GM18498 (cell line): Measurements from ENCODE around the gene MICALL2.

Source experiments
- ATAC-seq: cut with Tn5 transposase; IDR thresholded peaks from one replicate; pipeline ENCODE4 v1.9.1; 2021; ENCODE audit warnings: mild to moderate bottlenecking, moderate library complexity; ENCODE audit not compliant: unreplicated experiment

Gene MICALL2

GRCh38 chr7:1434891-1435670 is 24.2 kb downstream of the MICALL2 start:
- ATAC-seq = no peak

DNA sequence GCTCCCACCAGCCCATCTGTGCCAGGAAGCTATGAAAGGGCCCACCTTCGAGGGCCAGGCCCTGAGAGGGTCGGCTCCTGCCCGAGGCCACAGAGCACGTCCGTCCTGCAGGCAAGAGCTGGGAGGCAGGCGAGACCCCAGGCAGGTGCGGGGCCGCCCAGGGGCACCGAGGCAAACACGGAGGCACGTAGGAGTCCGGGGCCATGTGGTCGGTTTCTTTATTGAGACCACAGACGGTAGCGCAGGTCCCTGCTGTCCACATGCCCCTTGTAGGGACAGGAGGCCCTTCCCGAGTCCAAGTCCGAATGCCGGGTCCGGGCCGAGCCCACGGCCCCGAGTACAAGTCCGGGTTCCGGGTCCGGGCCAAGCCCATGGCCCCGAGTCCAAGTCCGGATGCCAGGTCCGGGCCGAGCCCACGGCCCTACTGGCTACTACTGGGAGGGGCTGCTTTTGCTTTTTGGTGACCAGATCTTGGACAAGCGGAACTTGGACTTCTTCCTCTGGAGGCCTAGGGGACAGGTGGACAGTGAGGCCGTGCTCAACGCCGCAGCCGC is 25.0 kb downstream of the MICALL2 start:
- ATAC-seq = no peak

- ATAC-seq = no peak
Measured at GRCh38 chr7:1433128-1433920, 25.9 kb downstream of the MICALL2 start.

GRCh38 chr7:1432411-1433082 is 26.7 kb downstream of the MICALL2 start:
- no peak for ATAC-seq

- ATAC-seq = no peak
Measured at GRCh38 chr7:1431634-1432380, 27.5 kb downstream of the MICALL2 start.

GRCh38 chr7:1431226-1431625 is 28.0 kb downstream of the MICALL2 start:
- ATAC-seq = no peak

GRCh38 chr7:1430056-1430845 is 29.0 kb downstream of the MICALL2 start:
- ATAC-seq = no peak

GRCh38 chr7:1428941-1429501 is 30.2 kb downstream of the MICALL2 start:
- ATAC-seq = no peak

DNA sequence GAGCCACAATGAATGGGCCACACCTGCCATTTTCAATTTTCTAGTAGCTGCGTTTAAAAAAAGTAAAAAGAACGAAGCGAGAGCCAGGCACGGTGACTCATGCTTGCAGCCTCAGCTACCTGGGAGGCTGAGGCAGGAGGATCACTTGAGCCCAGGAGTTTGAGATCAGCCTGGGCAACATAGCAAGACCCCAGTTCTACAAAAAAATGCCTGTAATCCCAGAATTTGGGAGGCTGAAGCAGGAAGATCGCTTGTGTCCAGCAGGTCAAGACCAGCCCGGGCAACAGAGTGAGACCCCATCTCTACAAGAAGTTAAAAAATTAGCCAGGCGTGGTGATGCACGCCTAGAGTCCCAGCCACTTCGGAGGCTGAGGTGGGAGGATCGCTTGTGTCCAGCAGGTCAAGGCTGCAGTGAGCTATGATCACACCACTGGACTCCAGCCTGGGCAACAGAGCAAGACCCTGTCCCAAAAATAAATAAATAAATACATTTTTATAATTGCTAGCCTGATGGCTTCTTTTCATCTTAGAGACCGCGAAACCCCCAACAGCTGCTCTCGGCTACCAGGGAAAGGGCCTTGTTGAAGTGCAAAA is 32.1 kb downstream of the MICALL2 start:
- no peak for ATAC-seq

GRCh38 chr7:1426474-1426873 is 32.8 kb downstream of the MICALL2 start:
- ATAC-seq = no peak

GRCh38 chr7:1425292-1426136 is 33.8 kb downstream of the MICALL2 start:
- no peak for ATAC-seq

DNA sequence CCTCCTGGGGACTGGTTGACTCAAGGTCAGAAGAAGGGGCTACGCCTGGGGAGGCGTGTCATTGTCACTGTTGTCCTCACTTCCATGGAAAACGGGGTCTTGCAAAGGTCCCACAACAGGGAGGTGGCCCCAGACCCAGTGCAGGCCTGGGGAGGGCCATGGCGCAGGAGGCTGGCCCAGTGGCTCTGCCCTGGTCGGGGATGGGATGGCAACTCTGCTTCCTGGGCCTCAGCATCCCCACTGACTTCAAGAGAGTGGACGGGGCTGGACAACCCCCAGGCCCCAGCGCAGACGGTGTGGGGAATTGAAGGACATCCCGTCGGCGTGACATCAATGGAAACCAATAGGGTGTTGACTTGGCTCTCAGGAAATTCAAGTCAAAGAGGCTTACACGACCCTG is 35.2 kb downstream of the MICALL2 start:
- ATAC-seq = no peak

DNA sequence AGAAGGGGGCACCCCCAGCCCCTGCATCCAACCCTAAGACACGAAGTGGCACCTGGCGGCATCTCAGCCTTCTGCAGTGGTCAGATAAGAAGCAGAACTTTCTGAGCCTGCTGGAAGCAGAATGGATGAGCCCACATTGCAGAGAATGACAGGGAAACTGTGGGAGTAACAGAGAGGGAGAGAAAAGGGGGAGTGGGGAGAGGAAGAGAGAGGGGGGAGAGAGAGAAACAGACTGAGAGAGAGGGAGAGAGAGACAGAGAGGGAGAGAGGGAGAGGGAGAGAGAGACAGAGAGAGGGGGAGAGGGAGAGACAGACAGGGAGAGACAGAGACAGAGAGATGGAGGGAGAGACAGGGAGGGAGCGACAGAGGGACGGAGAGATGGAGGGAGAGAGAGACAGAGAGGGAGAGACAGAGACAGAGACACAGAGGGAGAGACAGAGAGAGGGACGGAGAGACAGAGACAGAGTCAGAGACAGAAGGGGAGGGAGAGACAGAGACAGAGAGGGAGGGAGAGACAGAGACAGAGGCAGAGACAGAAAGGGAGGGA is 35.9 kb downstream of the MICALL2 start:
- ATAC-seq = no peak

- ATAC-seq = no peak
Measured at GRCh38 chr7:1422512-1423263, 36.6 kb downstream of the MICALL2 start.

DNA sequence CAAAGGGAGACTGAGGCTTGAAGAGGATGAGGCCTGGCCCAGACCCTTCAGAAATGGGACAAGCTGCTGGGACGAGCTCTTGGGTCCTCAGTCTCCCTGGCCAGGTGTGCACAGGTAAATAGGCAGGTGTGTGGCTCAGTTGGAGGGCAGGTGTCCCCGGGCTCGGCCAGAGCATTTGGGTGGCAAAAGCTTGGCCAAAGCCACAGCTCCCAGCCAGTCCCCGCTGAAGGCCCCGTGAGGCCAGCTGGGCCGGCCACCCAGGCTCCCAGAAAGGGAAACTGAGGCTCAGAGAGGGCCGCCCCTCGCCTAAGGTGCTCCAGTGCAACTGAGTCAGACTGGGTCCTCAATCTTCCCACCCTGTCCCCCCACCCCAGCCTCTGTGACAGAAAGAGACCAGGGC is 37.3 kb downstream of the MICALL2 start:
- no peak for ATAC-seq

DNA sequence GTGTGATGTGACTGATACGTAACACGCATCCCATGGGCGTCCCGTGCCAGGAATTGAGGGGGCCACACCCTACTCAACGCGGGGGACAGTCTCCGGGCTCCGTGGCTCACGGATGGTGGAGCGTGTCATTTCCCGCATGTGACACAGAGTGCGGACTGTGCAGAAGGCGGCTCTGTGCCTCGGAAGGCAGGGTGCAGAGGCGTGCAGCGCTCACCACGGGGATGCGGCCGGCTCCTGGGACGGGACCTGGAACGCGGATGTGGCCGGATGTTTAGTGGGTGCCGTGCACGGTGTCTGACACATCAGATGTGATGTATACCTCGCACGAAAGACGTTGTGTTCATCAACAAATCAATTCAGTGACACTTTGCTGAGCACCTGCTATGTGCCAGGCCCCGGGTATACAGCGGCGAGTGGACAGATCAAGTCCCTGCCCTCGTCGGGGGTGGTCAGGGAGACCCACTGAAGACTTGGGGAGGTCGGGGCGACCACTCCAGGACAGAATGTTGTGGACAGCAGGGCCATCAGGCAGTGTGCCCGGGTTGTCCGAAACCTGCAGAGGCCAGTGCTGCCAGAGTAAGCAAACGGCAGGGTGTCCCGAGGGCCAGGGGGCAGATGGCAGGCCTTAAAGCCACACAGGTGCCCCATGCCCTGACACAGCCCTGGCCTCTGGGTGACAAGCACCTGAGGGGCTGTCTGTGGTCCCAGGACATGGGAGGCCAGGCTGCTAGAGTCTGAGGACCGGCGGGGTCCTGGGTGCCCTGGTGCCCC is 38.1 kb downstream of the MICALL2 start:
- ATAC-seq = no peak

- ATAC-seq = no peak
Measured at GRCh38 chr7:1419688-1420087, 39.6 kb downstream of the MICALL2 start.
